Cortex of kidney (tissue), 1 donor: ENCODE data around the gene CALN1.
"Not testable (repeated sequence)": the region's sequence is repeated elsewhere in the genome, so short reads cannot be mapped to it uniquely, and the experiment has no call there.

Experiments used
- DNase-seq: peaks from one replicate; lab custom pipeline; 2025; lab: John Stamatoyannopoulos, UW

The CALN1 gene

DNA sequence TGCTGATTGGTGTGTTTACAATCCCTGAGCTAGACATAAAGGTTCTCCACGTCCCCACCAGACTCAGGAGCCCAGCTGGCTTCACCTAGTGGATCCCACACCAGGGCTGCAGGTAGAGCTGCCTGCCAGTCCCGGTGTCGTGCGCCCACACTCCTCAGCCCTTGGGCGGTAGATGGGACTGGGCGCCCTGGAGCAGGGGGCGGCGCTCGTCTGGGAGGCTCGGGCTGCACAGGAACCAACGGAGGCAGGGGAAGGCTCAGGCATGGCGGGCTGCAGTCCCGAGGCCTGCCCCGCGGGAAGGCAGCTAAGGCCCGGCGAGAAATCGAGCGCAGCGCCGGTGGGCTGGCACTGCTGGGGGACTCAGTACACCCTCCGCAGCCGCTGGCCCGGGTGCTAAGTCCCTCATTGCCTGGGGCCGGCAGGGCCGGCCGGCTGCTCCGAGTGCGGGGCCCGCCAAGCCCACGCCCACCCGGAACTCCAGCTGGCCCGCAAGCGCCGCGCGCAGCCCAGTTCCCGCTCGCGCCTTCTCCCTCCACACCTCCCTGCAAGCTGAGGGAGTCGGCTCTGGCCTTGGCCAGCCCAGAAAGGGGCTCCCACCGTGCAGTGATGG, 674.1 kb downstream of the CALN1 start:
- DNase-seq: not testable (repeated sequence)

DNA sequence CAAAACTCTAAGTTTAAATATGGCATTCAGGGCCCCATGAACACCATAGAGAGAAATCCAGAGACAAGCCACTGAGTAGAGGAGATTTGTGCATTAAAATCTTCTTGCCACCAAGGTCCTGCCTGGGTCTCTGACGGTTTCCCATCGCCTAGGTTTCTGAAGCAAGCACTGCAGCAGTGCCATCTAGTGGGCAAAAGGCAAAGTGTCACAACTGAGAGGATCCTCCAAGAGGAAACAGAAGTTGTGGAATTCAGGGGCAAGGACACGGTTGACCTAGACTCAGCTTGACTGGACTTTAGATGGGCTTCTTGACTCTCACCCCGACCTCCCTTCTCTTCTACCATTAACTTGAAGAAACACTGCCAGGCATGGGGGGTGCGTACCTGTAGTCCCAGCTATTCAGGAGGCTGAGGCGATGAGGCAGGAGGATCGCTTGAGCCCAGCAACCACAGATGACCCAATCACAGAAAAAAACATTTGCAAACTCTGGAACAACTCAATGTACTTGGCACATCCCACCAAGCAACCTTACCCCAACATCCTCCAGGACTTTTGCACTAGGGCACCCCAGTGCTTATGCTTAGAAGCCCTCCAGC, 676.1 kb downstream of the CALN1 start:
- DNase-seq: no peak

DNA sequence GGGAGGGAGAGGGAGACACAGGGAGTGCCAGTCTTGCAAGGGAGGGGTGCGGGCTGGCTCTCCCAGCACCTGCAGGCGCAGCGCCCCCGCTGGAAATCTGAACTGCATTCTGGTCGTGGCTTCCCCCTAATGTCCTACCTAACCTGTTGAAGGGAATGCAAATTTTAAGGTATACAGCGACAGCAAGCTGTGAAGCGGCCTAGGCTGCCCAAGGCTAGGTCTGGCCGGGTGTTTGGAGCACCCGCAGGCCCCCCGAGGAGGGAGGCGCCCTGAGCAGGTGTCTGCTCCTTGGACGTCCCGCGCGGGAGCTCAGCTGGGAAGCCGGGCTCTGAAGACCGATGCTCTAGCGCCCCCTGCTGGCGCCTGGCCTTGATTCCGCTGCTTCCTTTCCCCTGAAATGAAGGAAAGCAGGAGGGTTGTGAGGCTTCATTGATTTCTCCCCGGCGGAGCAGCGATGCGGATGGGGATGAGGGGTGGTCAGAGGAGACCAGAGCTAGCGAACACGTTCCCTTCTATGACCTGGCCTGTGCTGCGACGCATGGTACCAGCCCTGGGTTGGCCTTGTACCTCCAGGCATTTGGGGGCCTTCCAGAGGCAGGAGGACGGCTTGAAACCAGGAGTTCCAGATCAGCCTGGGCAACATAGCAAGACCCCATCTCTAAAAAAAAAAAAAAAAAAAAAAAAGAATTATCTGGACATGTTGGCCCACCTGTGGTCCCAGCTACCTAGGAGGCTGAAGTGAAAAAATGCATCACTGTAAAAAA, 678.8 kb downstream of the CALN1 start:
- DNase-seq: no peak

DNA sequence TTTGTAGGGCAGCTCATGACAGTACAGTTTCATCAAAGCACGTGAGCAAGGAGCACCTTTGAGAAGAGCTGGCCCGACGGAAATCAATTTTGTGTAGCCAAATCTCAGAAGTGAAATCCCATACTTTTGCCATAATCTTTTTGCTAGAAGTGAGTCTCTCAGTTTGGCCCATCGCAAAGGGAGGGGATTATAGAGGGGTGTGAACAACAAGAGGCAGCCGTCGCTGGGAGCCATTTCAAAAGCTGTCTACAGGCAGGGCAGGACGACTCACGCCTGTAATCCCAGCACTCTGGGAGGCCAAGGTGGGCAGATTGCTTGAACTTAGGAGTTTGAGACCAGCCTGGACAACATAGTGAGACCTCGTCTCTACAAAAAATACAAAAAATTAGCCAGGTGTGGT, 680.4 kb downstream of the CALN1 start:
- no peak for DNase-seq
